Mammary epithelial cell (primary cell): ENCODE data around the gene ZNF865.

Experiments
- CTCF ChIP-seq, 2 donors: IDR thresholded peaks in 1 of 2; conservative IDR thresholded peaks in 1 of 2; 2 replicates each; pipeline ENCODE4 v1.5.1; 2011 to 2012; ENCODE audit warnings: inconsistent platforms in 2 of 2, low read length in 2 of 2, mild to moderate bottlenecking in 2 of 2, control low read depth in 1 of 2, low read depth in 1 of 2; ENCODE audit not compliant: insufficient read depth in 1 of 2; ENCODE audit errors: extremely low read depth in 1 of 2
- EZH2 ChIP-seq: IDR thresholded peaks from 2 replicates; pipeline ENCODE4 v1.6.1; 2012; ENCODE audit warnings: low read length, inconsistent platforms, borderline replicate concordance

DNA sequence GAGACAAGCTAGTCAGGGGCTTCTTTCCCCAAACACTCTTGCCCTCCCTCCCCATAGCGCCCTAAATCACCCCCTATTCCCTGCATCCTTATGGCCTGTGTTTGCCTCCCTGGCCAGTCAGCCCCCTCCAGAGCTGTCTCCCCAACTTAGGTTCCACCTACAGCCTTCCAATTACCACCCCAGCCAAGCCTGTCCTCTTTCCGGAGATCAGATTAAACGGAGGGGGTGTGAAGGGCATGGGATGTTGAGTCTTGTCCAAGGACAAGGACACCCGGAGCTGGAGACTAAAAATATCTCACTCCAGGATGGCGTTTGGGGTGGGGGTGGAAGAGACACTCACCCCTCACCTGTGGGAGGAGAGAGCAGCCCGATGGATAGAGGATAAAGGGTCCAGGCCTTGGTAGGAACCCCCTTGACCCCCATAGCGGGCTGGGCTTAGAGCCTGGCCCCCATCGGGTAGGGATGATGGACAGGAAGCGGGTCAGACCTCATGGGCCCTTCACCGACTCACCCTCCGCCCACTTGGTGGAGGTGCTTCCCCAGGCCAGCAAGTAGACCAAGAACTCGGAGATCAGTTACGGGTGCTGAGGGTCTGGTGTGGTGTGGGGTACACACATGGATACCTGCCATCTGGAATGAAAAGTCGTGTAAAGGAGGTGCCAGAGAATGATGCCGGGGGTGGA lies 6.0 kb downstream of the ZNF865 start:
- TF ChIP-seq CTCF (conservative IDR thresholded peaks at IDR 0.05 in 1 of 2, IDR thresholded peaks at IDR 0.05 in 1 of 2; ENCODE audit: extremely low read depth in 1 of 2, insufficient read depth in 1 of 2, low read depth in 1 of 2, low read length in 2 of 2) (no peak), EZH2 (no peak)
